ENCODE measurements around the gene UBXN11.

GRCh38 chr1:26330276-26330675, 23.8 kb upstream of the UBXN11 start:
- no peak for TF ChIP-seq CTCF (IDR thresholded peaks at IDR 0.05)
- no peak for TF ChIP-seq POLR2A (IDR thresholded peaks at IDR 0.05)
- no peak for TF ChIP-seq EP300 (IDR thresholded peaks at IDR 0.05)

Data from gastroesophageal sphincter (tissue), 3 donors.